HG03571 (cell line): Measurements from ENCODE around the gene MYBPC3.
"Not testable (repeated sequence)": the region's sequence is repeated elsewhere in the genome, so short reads cannot be mapped to it uniquely, and the experiment has no call there.

Experiments used
- ATAC-seq: cut with Tn5 transposase; IDR thresholded peaks from one replicate; pipeline ENCODE4 v1.9.1; 2021; ENCODE audit not compliant: unreplicated experiment

The MYBPC3 gene

DNA sequence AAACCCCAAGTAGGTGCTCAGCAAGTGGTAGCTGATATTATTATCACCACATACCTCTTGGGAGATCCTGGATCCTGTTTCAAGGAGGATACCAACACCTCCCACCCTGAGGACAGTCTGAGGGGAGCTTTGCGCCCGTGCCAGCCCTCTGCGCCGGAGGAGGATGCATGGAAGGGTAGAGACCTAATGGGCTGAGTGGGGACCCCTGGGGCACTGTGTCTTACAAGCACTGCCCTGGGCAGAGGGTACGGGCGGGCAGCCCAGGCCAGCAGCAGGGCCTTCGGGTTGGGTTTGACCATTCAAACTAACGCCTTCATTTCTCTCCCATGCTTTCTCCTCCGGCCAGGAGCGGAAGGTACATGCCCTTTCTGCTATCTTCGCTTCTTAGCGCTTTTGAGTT, 26.3 kb downstream of the MYBPC3 start:
- no peak for ATAC-seq

DNA sequence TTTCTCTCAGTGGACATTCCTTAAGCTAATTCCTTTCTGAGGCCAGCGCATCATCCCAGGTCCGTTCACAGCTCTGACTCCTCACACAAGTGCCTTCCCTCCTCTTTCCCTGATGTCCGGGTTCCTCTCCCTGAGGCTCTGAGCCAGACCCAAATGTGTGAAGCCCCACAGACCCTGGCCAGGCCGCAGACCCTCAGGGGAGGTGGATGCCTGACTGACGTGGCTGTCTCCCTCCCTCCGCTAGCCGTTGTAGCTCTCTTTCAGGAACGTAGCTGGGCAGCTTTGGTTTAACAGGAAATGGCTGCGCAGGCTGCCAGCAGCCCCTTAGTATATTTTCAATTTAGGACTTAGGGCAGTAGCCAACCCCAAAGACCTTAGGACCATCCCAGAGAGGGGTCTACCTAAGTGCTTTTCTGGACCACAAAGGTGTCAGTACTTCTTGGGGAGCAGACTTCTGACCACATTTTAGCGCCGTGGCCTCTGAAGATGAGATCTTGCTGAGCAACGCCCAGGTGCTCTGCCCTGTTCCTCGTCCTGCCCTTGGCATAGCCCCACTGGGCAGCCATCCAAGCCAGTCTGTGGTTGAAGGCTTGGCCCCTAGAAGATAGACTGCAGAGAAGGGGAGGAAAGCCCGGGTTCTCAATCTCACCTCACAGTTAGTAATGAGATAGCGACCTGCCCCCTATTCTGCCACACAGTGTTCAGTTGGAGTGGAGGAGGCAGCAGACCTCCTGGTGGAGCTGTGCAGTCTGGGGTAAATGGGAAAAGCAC, 27.0 kb downstream of the MYBPC3 start:
- no peak for ATAC-seq

DNA sequence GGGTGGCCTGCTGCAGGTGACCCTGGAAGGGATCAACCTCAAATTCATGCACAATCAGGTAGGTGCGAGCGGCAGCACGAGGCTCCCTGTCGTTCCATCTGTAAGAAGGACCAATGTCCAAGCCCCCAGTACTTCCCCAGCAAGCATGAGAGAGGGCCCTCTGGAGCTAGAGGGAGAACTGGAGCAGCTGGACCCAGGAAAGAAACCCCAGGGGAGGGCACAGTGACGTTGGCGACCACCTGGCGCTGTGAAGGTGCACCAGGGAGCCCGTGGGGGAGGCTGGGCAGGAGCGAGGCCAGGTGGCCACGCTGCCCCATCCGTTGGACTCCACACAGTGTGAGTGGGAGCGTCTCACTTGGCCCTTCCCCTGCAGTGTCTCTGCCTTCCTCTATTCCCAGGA, 28.0 kb downstream of the MYBPC3 start:
- ATAC-seq = no peak

DNA sequence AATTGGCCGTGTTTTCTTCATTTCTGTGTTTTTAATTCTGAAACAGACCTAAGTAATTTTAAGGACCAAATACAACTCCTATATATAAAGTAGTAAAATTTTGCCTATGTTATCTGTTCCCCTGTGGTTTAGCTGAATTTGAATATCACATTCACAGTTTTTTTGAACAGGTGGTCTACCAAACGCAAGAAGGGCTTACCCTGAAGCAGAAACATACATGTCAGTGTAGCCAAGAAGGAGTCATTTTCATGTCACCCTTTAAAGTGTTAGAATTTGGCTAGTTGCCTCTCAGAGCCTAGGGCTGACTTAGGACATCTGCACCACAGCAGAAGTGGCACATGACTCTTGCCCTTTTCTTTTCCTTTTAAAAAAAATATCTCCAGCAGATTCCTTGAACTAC, 34.3 kb downstream of the MYBPC3 start:
- ATAC-seq = no peak

DNA sequence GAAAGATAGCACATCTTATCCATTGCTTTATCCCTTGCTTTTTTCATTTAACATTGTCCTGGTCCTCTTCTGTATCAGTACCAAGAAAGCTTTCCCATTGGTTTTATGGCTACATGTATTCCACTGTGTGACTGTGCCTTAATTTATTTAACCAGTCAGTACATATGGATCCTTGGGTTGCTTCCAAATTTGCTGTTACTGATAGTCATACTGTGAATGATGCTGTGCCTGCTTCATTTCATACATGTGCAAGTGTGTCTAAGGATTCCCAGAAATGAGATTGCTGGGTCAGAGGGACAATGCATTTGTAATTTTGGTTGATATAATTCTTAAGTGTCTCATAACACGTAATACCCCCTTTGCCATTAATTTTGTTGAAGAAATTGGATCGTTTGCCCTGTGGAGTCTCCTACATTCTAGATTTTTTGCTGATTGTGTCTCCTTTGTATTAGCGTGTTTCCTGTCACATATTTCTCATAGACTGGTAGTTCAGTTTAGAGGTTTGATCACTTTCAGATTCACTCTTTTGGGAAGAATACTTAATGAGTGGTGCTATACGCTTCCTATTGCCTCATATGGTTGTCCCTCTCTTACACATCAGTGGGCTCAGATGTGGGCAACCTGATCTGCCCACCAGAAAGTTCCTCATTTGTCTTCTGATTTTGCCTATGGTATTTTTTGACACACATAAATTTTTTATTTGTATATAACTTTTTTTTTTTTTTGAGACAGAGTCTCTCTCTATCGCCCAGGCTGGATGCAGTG, 35.3 kb downstream of the MYBPC3 start:
- ATAC-seq = no peak

DNA sequence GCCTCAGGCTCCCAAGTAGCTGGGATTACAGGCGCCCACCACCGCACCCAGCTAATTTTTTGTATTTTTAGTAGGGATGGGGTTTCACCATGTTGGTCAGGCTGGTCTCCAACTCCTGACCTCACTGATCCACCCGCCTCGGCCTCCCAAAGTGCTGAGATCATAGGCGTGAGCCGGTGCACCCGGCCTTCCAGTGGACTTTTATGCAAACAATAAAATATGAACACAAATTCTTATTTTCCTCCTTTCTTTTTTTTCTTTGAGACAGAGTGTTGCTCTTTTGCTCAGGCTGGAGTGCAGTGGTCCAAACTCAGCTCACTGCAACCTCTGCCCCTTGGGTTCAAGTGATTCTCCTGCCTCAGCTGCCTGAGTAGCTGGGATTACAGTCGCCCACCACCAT, 36.0 kb downstream of the MYBPC3 start:
- not testable (repeated sequence) for ATAC-seq

DNA sequence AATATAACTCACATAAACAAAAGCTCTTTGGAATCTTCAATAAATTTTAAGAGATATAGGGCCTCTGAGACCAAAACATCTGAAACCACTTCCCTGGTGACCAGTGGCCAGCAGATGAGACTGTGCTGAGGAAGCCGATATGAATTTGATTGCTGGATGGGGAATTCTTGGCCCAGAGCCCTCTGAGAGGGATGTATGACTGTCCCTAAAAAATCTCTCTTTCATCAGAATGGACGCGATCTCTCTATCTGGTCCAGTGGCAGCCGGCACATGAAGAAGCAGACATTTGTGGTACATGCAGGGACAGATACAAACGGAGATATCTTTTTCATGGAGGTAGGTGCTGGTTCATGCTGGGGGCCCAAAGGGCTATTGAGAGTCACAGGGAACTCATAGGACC, 37.5 kb downstream of the MYBPC3 start:
- no peak for ATAC-seq

DNA sequence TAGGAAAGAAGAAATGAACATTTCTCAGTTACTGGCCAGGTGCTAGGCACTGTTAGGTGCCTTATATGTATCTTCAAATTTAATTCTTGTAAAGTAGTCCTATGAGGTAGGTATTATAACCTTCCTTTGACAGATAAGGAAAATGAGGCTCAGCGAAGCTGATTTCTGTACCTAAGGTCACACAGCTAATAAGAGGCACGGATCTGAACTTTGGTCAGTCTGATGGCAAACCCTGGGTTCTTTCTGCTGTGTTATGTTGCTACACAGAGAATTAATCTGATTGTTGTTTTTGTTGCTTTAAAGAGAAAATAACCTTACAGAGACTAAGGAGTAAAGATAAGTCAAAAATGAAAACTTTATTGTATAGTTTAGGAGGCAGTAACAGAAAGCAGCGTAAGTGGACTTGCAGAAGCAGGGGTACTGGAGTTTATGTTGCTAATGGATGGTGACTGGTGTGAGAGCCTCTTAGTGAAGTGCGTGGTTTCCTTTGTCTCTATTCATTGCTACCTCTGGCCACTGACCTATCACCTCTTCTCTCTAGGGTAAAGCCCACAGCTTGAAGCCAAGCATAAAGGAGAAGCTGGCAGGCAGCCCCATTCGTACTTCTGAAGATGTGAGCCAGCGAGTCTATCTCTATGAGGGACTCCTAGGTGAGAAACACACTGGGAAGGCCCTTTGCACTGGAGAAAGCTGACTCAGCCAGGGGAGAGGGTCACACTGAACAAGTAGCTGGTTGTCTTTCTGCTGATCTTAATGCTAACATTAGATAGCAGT, 44.3 kb downstream of the MYBPC3 start:
- ATAC-seq = no peak

DNA sequence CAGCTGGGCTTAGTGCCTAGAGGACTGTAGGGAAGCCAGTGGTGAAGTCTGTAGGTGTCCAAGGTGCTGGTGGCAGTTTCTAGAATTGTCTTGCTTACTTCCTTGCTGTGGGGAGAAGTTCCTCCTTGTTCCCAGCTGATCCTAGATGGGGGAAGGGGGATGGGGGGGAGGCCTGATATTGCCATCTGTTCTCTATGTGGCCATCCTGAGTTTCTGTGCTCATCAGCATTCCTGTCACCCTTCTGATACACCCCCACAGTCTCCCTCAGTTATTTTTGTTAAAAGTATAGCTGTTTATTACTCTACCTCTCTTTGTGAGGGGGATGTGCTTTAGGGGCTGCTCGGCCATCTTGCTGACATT, 46.0 kb downstream of the MYBPC3 start:
- ATAC-seq = no peak

DNA sequence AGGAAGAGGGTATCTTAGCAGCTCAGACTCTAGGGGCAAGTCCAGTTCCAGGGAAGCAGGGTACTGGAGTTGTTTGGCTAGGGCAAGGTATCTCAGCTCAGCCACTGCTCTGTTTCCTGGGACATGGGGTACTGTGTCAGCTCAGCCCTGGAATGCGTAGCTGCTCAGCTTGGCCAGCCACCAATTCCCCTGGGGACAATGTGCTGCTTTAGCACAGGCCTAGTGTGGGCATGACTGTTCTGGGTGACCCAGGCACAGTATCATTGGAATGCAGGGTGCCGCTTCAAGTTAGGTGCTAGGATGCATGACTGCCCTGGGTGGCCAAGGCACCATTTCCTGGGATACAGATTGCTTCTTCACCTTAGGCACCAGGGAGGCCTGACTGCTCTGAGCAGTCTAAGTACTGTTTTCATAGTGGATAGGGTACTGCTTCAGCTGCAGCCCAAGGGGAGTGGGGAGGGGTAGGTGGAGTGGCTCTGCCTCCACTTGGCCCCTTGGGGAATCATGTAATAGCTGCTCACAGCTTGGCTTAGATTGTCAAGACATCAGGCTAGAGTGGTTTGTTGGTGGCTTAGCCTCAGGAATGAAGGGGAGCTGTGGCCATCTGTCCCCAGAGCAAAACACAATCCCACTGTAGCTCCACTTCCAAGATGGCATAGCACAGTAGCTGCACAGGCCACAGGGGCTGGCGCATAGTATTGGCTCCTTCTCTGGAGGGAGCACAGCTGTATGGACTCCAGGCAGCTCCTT, 46.6 kb downstream of the MYBPC3 start:
- no peak for ATAC-seq

DNA sequence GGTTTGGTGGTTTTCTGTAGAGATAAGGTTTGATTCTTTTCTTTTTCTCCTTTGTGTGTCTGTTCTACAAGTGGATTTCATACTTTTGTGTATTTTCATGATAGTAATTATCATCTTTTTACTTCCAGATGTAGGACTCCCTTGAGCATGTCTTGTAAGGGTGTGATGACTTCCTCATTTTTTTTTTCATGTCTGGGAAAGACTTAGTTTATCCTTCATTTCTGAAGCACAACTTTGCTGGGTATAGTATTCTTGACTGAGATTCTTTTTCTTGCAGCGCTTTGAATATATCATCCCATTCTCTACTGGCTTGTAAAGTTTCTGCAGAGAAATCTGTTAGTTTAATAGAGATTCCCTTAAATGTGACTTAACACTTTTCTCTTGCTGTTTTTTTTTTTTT, 49.6 kb downstream of the MYBPC3 start:
- no peak for ATAC-seq

DNA sequence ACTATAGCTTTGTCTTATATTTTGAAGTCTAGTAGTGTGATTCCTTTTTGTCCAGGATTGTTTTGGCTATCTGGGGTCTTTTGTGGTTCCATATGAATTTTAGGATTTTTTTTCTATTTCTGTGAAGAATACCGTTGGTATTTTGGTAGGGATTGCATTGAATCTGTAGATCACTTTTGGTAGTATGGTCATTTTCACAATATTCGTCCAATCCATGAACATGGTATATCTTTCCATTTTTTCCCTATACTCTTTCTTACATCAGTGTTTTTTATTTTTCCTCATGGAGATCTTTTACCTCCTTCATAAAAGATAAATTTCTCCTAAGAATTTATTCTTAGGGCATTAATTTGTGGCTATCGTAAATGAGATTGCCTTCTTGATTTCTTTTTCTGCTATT, 53.4 kb downstream of the MYBPC3 start:
- no peak for ATAC-seq

DNA sequence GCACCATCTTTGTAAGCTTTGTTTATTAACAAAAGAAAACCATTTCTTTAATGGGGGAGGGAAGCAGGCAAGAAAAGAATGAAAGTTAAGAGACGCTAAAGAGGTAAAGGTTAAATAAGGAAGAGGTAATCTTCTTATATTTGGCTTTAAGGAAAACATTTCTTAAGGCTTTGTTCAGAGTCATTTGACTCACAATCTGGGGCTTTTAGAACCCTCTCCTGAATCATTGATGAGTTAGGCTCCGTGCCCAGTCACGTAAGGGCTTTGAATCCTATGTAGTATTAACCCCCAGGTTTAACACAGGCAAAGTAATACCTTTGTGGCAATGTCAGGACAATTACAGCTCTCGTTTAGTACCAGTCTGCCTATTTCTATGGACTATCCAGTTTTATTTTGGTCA, 56.5 kb downstream of the MYBPC3 start:
- no peak for ATAC-seq

DNA sequence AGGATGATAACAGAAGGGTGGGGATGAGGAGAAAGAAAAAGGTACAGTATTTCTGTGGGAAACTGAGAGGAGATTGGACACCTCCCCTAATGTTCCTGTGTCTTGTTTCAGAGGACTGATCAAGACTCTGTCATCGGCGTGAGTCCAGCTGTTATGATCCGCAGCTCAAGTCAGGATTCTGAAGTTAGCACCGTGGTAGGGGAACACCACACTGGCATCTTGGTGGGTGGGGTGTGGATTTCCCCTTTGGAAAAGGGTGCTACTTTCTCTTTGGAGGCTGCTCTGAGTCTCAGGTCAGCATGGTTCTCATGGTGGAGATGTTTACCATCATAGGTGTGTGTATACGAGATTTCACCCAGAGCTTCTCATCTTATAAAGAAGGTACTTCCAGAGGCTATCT, 57.1 kb downstream of the MYBPC3 start:
- ATAC-seq = no peak

DNA sequence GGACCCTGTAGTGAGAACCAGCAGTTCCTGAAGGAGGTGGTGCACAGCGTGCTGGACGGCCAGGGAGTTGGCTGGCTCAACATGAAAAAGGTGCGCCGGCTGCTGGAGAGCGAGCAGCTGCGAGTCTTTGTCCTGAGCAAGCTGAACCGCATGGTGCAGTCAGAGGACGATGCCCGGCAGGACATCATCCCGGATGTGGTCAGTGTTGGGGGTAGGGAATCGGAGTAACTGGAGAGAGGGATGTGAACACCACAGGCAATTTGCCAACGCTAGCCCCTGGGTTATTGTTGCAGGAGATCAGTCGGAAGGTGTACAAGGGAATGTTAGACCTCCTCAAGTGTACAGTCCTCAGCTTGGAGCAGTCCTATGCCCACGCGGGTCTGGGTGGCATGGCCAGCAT, 62.6 kb downstream of the MYBPC3 start:
- ATAC-seq = no peak

DNA sequence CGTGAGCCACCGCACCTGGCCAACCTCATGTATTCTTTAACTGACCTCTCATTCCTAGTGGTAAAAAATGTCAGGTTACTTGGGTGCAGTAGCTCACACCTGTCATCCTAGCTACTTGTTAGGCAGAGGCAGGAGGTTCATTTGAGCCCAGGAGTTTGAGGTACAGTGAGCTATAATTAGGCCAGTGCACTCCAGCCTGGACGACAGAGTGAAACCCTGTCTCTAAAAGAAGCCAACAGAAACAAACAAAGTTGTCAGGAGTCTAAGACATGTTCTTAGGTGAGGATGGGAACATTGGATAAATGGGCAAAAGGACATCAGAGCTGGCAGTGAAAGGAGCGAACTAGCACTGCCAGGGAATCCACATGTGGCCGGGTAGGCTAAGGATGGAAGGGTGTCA, 64.4 kb downstream of the MYBPC3 start:
- ATAC-seq = no peak

DNA sequence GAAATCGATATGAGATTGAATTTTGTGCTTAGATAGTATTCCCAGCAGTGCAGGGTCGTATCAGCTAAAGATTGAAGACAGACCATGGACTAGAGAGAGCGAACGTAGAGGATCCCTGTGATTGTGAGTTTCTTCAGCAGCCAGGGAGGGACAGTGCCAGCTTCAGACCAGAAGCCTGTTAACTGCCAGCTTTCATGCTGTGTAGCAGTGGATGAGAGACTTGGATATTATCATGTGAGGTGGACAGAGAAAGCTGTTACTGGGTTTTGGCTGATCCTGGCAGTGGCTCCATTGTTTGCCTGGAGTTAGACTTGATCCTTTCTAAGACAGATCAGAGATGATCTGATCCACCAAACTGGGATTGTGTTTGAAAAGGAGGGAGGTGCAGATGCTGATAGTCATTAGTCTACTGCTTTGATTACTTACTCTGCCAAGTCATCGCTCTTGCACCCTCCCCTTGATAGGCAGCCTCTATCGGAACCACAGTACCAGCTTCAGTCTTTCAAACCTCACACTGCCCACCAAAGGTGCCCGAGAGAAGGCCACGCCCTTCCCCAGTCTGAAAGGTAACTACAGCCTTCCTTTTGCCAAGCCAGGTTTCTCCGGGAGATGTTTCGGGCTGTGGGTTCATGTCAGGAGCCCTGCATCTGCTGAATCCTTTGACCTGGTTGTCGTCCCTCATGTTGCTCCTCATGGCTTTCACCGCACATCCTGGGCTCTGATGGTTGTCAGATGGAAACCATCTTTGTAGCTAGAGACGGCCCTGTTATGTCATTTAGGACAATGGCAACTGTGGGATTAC, 66.3 kb downstream of the MYBPC3 start:
- no peak for ATAC-seq

DNA sequence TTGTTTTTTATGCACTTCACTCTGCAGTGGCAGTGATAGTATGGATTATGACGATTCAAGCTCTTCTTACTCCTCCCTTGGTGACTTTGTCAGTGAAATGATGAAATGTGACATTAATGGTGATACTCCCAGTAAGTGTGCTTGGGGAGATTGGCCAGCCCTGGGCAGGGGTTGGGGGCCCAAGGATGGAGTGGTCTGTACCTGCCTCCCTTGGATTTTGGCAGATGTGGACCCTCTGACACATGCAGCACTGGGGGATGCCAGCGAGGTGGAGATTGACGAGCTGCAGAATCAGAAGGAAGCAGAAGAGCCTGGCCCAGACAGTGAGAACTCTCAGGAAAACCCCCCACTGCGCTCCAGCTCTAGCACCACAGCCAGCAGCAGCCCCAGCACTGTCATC, 68.4 kb downstream of the MYBPC3 start:
- no peak for ATAC-seq

DNA sequence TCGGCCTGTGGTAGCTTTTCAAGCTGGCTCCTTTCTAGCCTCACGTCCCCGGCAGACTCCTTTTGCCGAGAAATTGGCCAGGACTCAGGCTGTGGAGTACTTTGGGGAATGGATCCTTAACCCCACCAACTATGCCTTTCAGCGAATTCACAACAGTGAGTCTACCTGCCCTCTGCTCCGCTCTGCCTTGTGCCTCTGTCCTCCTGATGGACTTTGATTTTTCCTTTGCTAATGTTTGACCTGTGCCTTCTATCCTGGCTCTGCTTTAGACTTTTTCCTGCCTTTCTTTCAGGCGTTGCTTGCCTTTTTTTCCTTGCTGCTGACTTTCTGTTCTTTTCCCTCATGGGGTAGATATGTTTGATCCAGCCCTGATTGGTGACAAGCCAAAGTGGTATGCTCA, 70.0 kb downstream of the MYBPC3 start:
- no peak for ATAC-seq
